WTC11 (cell line): ENCODE measurements around the gene FRMD4A.

Experiments used
- AFF4 ChIP-seq: sonication (generic); formaldehyde crosslinking; IDR thresholded peaks from 2 replicates; pipeline ENCODE4 v1.8.1; 2023; ENCODE audit warnings: mild to moderate bottlenecking, missing genetic modification reagents, borderline replicate concordance
- E2F1 ChIP-seq: sonication (generic); formaldehyde crosslinking; IDR thresholded peaks from 2 replicates; pipeline ENCODE4 v1.8.0; 2022; ENCODE audit warnings: mild to moderate bottlenecking, missing genetic modification reagents
- ETV6 ChIP-seq: sonication (generic); formaldehyde crosslinking; IDR thresholded peaks from 2 replicates; pipeline ENCODE4 v1.8.1; 2022; ENCODE audit warnings: mild to moderate bottlenecking, missing genetic modification reagents
- MAX ChIP-seq: sonication (generic); formaldehyde crosslinking; IDR thresholded peaks from 2 replicates; pipeline ENCODE4 v1.8.0; 2022; ENCODE audit warnings: mild to moderate bottlenecking, missing genetic modification reagents
- NFE2L1 ChIP-seq: sonication (generic); formaldehyde crosslinking; IDR thresholded peaks from 2 replicates; pipeline ENCODE4 v1.8.1; 2023; ENCODE audit warnings: missing genetic modification reagents
- SMAD4 ChIP-seq: sonication (generic); formaldehyde crosslinking; IDR thresholded peaks from 2 replicates; pipeline ENCODE4 v1.8.0; 2022; ENCODE audit warnings: mild to moderate bottlenecking, missing genetic modification reagents
- TP53 ChIP-seq: sonication (generic); formaldehyde crosslinking; IDR thresholded peaks from 2 replicates; pipeline ENCODE4 v1.8.1; 2023; ENCODE audit warnings: mild to moderate bottlenecking, missing genetic modification reagents
- USF2 ChIP-seq: sonication (generic); formaldehyde crosslinking; IDR thresholded peaks from 2 replicates; pipeline ENCODE4 v1.8.1; 2023; ENCODE audit warnings: mild to moderate bottlenecking, missing genetic modification reagents, moderate library complexity
- ZNF512 ChIP-seq: sonication (generic); formaldehyde crosslinking; IDR thresholded peaks from 2 replicates; pipeline ENCODE4 v1.8.1; 2022; ENCODE audit warnings: missing genetic modification reagents, borderline replicate concordance
- TF ChIP-seq, protein P1 (sequence below): sonication (generic); formaldehyde crosslinking; IDR thresholded peaks from 2 replicates; pipeline ENCODE4 v1.8.0; 2023; ENCODE audit warnings: missing genetic modification reagents, mild to moderate bottlenecking, borderline replicate concordance

GRCh38 chr10:13681528-13681927 is 649.2 kb downstream of the FRMD4A start:
- no peak for TF ChIP-seq USF2 (CRISPR knock-in tag)
- TF ChIP-seq TP53 (CRISPR knock-in tag) = no peak
- TF ChIP-seq ZNF512 (CRISPR knock-in tag) = no peak
- no peak for TF ChIP-seq NFE2L1 (CRISPR knock-in tag)
- TF ChIP-seq MAX (CRISPR knock-in tag) = no peak
- TF ChIP-seq E2F1 (CRISPR knock-in tag) = no peak
- no peak for TF ChIP-seq AFF4 (CRISPR knock-in tag)
- TF ChIP-seq SMAD4 (CRISPR knock-in tag) = no peak
- TF ChIP-seq, protein P1, sequence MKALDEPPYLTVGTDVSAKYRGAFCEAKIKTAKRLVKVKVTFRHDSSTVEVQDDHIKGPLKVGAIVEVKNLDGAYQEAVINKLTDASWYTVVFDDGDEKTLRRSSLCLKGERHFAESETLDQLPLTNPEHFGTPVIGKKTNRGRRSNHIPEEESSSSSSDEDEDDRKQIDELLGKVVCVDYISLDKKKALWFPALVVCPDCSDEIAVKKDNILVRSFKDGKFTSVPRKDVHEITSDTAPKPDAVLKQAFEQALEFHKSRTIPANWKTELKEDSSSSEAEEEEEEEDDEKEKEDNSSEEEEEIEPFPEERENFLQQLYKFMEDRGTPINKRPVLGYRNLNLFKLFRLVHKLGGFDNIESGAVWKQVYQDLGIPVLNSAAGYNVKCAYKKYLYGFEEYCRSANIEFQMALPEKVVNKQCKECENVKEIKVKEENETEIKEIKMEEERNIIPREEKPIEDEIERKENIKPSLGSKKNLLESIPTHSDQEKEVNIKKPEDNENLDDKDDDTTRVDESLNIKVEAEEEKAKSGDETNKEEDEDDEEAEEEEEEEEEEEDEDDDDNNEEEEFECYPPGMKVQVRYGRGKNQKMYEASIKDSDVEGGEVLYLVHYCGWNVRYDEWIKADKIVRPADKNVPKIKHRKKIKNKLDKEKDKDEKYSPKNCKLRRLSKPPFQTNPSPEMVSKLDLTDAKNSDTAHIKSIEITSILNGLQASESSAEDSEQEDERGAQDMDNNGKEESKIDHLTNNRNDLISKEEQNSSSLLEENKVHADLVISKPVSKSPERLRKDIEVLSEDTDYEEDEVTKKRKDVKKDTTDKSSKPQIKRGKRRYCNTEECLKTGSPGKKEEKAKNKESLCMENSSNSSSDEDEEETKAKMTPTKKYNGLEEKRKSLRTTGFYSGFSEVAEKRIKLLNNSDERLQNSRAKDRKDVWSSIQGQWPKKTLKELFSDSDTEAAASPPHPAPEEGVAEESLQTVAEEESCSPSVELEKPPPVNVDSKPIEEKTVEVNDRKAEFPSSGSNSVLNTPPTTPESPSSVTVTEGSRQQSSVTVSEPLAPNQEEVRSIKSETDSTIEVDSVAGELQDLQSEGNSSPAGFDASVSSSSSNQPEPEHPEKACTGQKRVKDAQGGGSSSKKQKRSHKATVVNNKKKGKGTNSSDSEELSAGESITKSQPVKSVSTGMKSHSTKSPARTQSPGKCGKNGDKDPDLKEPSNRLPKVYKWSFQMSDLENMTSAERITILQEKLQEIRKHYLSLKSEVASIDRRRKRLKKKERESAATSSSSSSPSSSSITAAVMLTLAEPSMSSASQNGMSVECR (CRISPR knock-in tag) = no peak
- TF ChIP-seq ETV6 (CRISPR knock-in tag) = no peak
